Liver (tissue), 3 donors: ENCODE results near the gene PRSS38.

Source experiments
- ATF3 ChIP-seq: IDR thresholded peaks from 2 replicates; pipeline ENCODE4 v1.6.1; 2016; ENCODE audit warnings: antibody characterized with exemption
- GABPA ChIP-seq, 2 donors: IDR thresholded peaks in 1 of 2; conservative IDR thresholded peaks in 1 of 2; 2 replicates each; pipeline ENCODE4 v1.6.1; 2016; ENCODE audit warnings: antibody characterized with exemption in 2 of 2, mild to moderate bottlenecking in 1 of 2, moderate library complexity in 1 of 2
- MAX ChIP-seq: IDR thresholded peaks from 2 replicates; pipeline ENCODE4 v1.6.1; 2016; ENCODE audit warnings: antibody characterized with exemption
- RXRA ChIP-seq, 2 donors: IDR thresholded peaks; 2 replicates each; pipeline ENCODE4 v1.6.1; 2017 to 2018; ENCODE audit warnings: antibody characterized with exemption in 2 of 2, mild to moderate bottlenecking in 1 of 2
- TF ChIP-seq, protein P1 (sequence below): fragments of 150-350 bp; IDR thresholded peaks from 2 replicates; pipeline ENCODE4 v1.5.1; 2017; ENCODE audit warnings: improper control_type of control experiment, low read depth, low read length; ENCODE audit not compliant: missing input control
- donor health status: healthy.
- donor health status: healthy.

- TF ChIP-seq ATF3 (no peak), GABPA (IDR thresholded peaks at IDR 0.05 in 1 of 2, conservative IDR thresholded peaks at IDR 0.05 in 1 of 2) (no peak), MAX (no peak), RXRA (IDR thresholded peaks at IDR 0.05) (no peak)
- TF ChIP-seq, protein P1, sequence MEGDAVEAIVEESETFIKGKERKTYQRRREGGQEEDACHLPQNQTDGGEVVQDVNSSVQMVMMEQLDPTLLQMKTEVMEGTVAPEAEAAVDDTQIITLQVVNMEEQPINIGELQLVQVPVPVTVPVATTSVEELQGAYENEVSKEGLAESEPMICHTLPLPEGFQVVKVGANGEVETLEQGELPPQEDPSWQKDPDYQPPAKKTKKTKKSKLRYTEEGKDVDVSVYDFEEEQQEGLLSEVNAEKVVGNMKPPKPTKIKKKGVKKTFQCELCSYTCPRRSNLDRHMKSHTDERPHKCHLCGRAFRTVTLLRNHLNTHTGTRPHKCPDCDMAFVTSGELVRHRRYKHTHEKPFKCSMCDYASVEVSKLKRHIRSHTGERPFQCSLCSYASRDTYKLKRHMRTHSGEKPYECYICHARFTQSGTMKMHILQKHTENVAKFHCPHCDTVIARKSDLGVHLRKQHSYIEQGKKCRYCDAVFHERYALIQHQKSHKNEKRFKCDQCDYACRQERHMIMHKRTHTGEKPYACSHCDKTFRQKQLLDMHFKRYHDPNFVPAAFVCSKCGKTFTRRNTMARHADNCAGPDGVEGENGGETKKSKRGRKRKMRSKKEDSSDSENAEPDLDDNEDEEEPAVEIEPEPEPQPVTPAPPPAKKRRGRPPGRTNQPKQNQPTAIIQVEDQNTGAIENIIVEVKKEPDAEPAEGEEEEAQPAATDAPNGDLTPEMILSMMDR = no peak
Measured at GRCh38 chr1:227782226-227782625, 33.2 kb upstream of the PRSS38 start.
